ENCODE results near the gene ARHGDIG. TPM values are rescaled to one million over a fixed set of nuclear protein-coding genes. Genes with fewer than 3 reads are reported as not detected.

ARHGDIG gene
- total and polyA plus RNA-seq, 2 experiments from 2014 or later, result 3.1 to 6.5 TPM

DNA sequence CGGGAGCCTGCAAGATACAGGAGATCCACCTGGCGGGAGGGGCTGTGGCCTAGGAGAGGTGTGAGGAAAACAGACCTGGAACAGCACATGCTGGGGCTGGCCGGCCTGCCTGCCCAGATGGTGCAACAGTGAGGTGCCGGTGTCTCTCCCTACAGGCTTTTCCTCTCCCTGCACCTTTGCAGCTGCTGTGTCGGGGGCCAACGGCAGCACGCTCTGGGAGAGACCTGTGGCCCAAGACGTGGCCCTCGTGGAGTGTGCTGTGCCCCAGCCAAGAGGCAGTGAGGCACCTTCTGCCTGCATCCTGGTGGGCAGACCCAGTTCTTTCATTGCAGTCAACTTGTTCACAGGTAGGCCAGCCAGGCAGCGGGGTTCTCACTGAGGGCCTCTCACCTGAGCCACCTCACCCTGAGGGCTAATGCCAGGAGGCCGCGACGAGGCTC lies 20.6 kb upstream of the ARHGDIG start:
- no peaks in the 10 kb centered on the region for H3K4me1 ChIP-seq (ENCODE audit: low read depth)
- TF ChIP-seq, protein P1, sequence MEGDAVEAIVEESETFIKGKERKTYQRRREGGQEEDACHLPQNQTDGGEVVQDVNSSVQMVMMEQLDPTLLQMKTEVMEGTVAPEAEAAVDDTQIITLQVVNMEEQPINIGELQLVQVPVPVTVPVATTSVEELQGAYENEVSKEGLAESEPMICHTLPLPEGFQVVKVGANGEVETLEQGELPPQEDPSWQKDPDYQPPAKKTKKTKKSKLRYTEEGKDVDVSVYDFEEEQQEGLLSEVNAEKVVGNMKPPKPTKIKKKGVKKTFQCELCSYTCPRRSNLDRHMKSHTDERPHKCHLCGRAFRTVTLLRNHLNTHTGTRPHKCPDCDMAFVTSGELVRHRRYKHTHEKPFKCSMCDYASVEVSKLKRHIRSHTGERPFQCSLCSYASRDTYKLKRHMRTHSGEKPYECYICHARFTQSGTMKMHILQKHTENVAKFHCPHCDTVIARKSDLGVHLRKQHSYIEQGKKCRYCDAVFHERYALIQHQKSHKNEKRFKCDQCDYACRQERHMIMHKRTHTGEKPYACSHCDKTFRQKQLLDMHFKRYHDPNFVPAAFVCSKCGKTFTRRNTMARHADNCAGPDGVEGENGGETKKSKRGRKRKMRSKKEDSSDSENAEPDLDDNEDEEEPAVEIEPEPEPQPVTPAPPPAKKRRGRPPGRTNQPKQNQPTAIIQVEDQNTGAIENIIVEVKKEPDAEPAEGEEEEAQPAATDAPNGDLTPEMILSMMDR (IDR thresholded peaks at IDR 0.05; ENCODE audit: low read depth, low read length), result no peak
- H3K9me3 ChIP-seq (ENCODE audit: low read depth), result no peaks in the 10 kb centered on the region
- H3K36me3 ChIP-seq, result peaks cover 35% of the 10 kb centered on the region
- DNase-seq (ENCODE audit: low read depth in 1 of 2, low spot score in 1 of 2), result no peak
- H3K27ac ChIP-seq, result no peak overlapping the region
- no peak overlapping the region for H3K4me3 ChIP-seq
- H3K27me3 ChIP-seq, result no peaks in the 10 kb centered on the region

DNA sequence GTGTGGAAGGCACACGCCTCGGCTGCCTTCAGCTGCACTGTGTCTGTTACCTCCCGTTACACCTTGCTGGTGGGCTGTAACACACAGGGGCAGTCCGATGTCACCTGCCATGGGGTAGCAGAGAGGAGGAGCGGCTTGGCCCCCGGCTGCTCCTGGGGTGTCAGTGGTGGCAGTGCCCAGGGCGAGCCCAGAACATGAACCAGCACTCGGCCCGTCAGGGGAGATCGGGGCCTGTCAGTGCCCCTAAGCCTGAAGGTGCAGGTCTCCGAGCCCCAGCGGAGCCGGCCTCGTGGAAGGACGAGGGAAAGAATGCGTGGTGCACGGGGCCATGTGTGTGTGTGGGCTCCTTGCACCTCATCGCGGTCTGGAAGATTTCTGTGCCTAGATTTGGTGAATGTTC lies 20.1 kb upstream of the ARHGDIG start:
- Histone ChIP-seq H3K4me1 (ENCODE audit: low read depth) (no peaks in the 10 kb centered on the region), H3K27ac (no peak overlapping the region), H3K36me3 (peaks cover 32% of the 10 kb centered on the region), H3K27me3 (no peaks in the 10 kb centered on the region), H3K9me3 (ENCODE audit: low read depth) (no peaks in the 10 kb centered on the region), H3K4me3 (no peak overlapping the region)
- DNase-seq (ENCODE audit: low read depth in 1 of 2, low spot score in 1 of 2), result no peak
- TF ChIP-seq, protein P1 (IDR thresholded peaks at IDR 0.05; ENCODE audit: low read depth, low read length), result no peak

DNA sequence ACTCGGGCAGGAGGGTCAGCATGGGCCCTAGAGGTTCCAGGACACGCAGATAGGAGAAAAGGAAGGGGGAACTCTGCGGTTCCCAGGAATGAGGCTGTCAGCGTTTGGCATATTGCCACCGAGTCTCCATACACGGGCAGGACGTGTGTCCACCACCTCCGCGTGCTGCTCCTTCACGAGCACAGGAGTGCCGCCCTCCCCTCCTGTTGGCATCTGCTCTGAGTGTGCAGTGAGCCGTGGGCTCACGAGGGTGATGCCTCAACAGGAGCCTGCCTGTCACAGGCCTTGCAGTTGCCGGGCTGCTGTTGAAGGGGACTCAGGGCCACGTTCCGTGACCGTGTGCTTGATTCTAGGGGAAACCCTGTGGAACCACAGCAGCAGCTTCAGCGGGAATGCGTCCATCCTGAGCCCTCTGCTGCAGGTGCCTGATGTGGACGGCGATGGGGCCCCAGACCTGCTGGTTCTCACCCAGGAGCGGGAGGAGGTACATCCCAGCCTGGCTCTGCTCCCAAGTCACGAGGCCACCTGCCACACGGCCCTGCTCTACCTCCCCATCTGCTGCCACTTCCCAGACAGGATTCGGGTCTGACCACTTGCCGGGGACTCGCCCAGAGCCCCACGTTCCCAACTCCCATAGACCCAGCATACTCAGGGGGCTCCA lies 19.2 kb upstream of the ARHGDIG start:
- Histone ChIP-seq H3K27ac (no peak overlapping the region), H3K36me3 (peaks cover 32% of the 10 kb centered on the region), H3K4me1 (ENCODE audit: low read depth) (no peaks in the 10 kb centered on the region), H3K9me3 (ENCODE audit: low read depth) (no peaks in the 10 kb centered on the region), H3K4me3 (no peak overlapping the region), H3K27me3 (no peaks in the 10 kb centered on the region)
- DNase-seq (ENCODE audit: low read depth in 1 of 2, low spot score in 1 of 2), result no peak
- TF ChIP-seq, protein P1 (IDR thresholded peaks at IDR 0.05; ENCODE audit: low read depth, low read length), result no peak

DNA sequence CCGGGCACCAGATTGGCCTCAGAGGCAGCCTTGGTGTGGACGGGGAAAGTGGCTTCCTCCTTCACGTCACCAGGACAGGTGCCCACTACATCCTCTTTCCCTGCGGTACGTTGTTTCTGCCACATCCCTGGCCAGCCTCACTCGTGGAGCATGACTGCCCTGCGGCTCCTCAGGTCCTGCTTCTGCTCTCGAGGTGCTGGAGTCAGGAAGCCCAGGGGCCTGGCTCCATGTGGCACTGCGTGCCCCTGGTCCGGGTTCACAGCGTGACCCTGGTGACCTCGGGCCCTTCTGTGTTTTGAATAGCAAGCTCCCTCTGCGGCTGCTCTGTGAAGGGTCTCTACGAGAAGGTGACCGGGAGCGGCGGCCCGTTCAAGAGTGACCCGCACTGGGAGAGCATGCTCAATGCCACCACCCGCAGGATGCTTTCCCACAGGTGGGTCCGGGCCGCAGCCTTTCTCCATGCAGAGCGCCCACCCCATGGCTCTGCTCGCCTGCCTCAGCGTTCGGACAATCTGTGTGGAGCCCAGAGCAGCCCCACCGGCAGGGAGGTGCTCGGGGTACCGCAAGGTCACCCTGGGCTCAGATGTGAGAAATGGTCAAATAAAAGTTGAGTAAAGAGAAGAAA lies 18.2 kb upstream of the ARHGDIG start:
- no peak for DNase-seq (ENCODE audit: low read depth in 1 of 2, low spot score in 1 of 2)
- TF ChIP-seq, protein P1 (IDR thresholded peaks at IDR 0.05; ENCODE audit: low read depth, low read length), result no peak
- no peaks in the 10 kb centered on the region for H3K9me3 ChIP-seq (ENCODE audit: low read depth)
- no peak overlapping the region for H3K27ac ChIP-seq
- no peak overlapping the region for H3K4me3 ChIP-seq
- peaks cover 29% of the 10 kb centered on the region for H3K36me3 ChIP-seq
- no peaks in the 10 kb centered on the region for H3K4me1 ChIP-seq (ENCODE audit: low read depth)
- no peaks in the 10 kb centered on the region for H3K27me3 ChIP-seq

DNA sequence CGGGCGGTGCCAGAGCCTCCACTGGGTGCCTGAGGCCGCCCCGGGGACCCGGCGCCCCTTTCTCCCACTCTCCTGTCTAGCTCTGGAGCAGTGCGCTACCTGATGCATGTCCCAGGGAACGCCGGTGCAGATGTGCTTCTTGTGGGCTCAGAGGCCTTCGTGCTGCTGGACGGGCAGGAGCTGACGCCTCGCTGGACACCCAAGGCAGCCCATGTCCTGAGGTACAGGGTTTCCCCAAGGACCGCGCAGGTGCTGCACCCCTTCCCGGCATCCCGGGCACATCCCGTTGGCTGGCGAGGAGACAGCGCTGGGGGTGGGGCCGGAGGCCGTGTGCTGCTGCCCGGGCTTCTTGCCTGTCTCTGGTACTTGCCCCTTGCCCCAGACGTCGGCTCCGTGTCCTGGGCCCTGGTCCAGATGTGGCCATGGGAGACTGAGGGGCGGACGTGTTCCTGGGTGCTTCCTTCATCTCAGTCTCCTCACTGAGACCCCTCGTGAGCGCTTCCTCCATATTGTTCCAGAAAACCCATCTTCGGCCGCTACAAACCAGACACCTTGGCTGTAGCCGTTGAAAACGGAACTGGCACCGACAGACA lies 17.1 kb upstream of the ARHGDIG start:
- DNase-seq (ENCODE audit: low read depth in 1 of 2, low spot score in 1 of 2), result no peak
- TF ChIP-seq, protein P1 (IDR thresholded peaks at IDR 0.05; ENCODE audit: low read depth, low read length), result no peak
- no peak overlapping the region for H3K4me3 ChIP-seq
- H3K27ac ChIP-seq, result no peak overlapping the region
- H3K4me1 ChIP-seq (ENCODE audit: low read depth), result no peaks in the 10 kb centered on the region
- peaks cover 29% of the 10 kb centered on the region for H3K36me3 ChIP-seq
- H3K27me3 ChIP-seq, result no peaks in the 10 kb centered on the region
- no peaks in the 10 kb centered on the region for H3K9me3 ChIP-seq (ENCODE audit: low read depth)
